Measurements from ENCODE around the gene TAGLN2.
A peak's percentile ranks its signal among the peaks of the same experiment; 100 is the strongest.
"Not testable (repeated sequence)": the region's sequence is repeated elsewhere in the genome, so short reads cannot be mapped to it uniquely, and the experiment has no call there.

Gene TAGLN2

GRCh38 chr1:159899634-159900033 lies 25.7 kb downstream of the TAGLN2 start:
- H3K27ac ChIP-seq (ENCODE audit: insufficient read depth in 1 of 2, low read depth in 1 of 2, low read length in 2 of 2, poor library complexity in 1 of 2, severe bottlenecking in 2 of 2): peak overlapping the region; percentile 59 to 62
- ChIA-PET CTCF (interaction anchor here (1.8 kb wide), 1 partner anchor 108 kb away, joined by 6 read pairs; no protein-coding TSS in a partner anchor), POLR2A (interaction anchor here (2.4 kb wide), 1 partner anchor 24 kb away, joined by 27 read pairs; the partner anchor contains the start of gene TAGLN2)
- H3K4me3 ChIP-seq (ENCODE audit: control insufficient read depth in 1 of 7, extremely low read depth in 1 of 7, insufficient read depth in 4 of 7, low read depth in 2 of 7, low read length in 6 of 7): peak overlapping the region in 1 of 7 experiments; percentile 1
- 93% methylated on average over 11 of the region's 15 CpGs for WGBS (ENCODE audit: insufficient coverage)
- not testable (repeated sequence) for H3K9me3 ChIP-seq (ENCODE audit: control extremely low read depth in 1 of 5, control insufficient read depth in 4 of 5, insufficient read depth in 2 of 5, low read depth in 1 of 5, low read length in 4 of 5); H3K27me3 ChIP-seq (replicated peaks in 2 of 5; ENCODE audit: control insufficient read depth in 4 of 5, insufficient read depth in 5 of 5, low read length in 4 of 5); H3K36me3 ChIP-seq (ENCODE audit: control insufficient read depth in 4 of 4, insufficient read depth in 4 of 4, low read length in 3 of 4); DNase-seq
- peaks cover 18 to 42% (median 37%) of the 10 kb centered on the region in 4 experiments for H3K4me1 ChIP-seq (ENCODE audit: control extremely low read depth in 1 of 4, control insufficient read depth in 4 of 4, insufficient read depth in 4 of 4, low read length in 3 of 4)

DNA sequence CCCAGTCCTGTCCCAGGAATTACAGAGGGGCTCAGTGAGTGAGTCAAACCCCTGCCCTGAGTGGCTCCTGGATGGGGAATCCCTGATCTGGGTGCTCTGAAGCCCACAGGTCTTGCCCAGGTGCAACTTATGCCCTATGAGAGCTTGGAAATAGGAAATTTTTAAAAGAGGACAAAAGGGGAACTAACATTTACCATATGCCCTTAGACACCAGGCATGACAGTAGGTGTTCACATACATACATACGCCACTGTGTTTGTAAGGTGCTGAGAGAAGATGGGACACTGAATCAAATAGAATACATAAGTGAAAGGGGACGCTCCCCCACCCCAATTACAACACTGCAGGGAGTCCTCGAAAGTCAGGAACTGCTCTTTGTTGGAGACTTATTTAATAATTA lies 26.8 kb downstream of the TAGLN2 start:
- whole genome bisulfite sequencing (ENCODE audit: insufficient coverage): no CpG with 5 or more reads among the region's 3 CpGs
- peak in 2 of 3 donors; percentile 50 to 62 for DNase-seq
- Histone ChIP-seq H3K27me3 (replicated peaks in 2 of 5; ENCODE audit: control insufficient read depth in 4 of 5, insufficient read depth in 5 of 5, low read length in 4 of 5) (no peaks in the 10 kb centered on the region), H3K27ac (ENCODE audit: insufficient read depth in 1 of 2, low read depth in 1 of 2, low read length in 2 of 2, poor library complexity in 1 of 2, severe bottlenecking in 2 of 2) (peak overlapping the region; percentile 43 to 52), H3K9me3 (ENCODE audit: control extremely low read depth in 1 of 5, control insufficient read depth in 4 of 5, insufficient read depth in 2 of 5, low read depth in 1 of 5, low read length in 4 of 5) (peaks cover 0 to 4% (median 0%) of the 10 kb centered on the region in 5 experiments), H3K4me1 (ENCODE audit: control extremely low read depth in 1 of 4, control insufficient read depth in 4 of 4, insufficient read depth in 4 of 4, low read length in 3 of 4) (peaks cover 18 to 42% (median 37%) of the 10 kb centered on the region in 4 experiments), H3K36me3 (ENCODE audit: control insufficient read depth in 4 of 4, insufficient read depth in 4 of 4, low read length in 3 of 4) (no peaks in the 10 kb centered on the region), H3K4me3 (ENCODE audit: control insufficient read depth in 1 of 7, extremely low read depth in 1 of 7, insufficient read depth in 4 of 7, low read depth in 2 of 7, low read length in 6 of 7) (no peak overlapping the region)
- ChIA-PET CTCF (interaction anchor here (1.0 to 11.1 kb wide), 4 partner anchors 8 to 100 kb away, joined by 3 to 250 read pairs (median 4); partner anchors contain the start of gene TAGLN2), POLR2A (interaction anchor here (1.0 to 1.8 kb wide), 3 partner anchors 23 to 26 kb away, joined by 5 to 14 read pairs (median 8); partner anchors contain the start of gene TAGLN2)

- no peaks in the 10 kb centered on the region for H3K9me3 ChIP-seq (ENCODE audit: control extremely low read depth in 1 of 5, control insufficient read depth in 4 of 5, insufficient read depth in 2 of 5, low read depth in 1 of 5, low read length in 4 of 5)
- peak in 2 of 3 donors; percentile 88 for DNase-seq
- peak overlapping the region; percentile 43 to 52 for H3K27ac ChIP-seq (ENCODE audit: insufficient read depth in 1 of 2, low read depth in 1 of 2, low read length in 2 of 2, poor library complexity in 1 of 2, severe bottlenecking in 2 of 2)
- ChIA-PET CTCF (interaction anchor here (1.0 to 11.1 kb wide), 4 partner anchors 8 to 100 kb away, joined by 3 to 250 read pairs (median 4); partner anchors contain the start of gene TAGLN2), POLR2A (interaction anchor here (1.0 to 1.8 kb wide), 3 partner anchors 24 to 27 kb away, joined by 5 to 14 read pairs (median 8); partner anchors contain the start of gene TAGLN2)
- no peaks in the 10 kb centered on the region for H3K36me3 ChIP-seq (ENCODE audit: control insufficient read depth in 4 of 4, insufficient read depth in 4 of 4, low read length in 3 of 4)
- no peak overlapping the region for H3K4me3 ChIP-seq (ENCODE audit: control insufficient read depth in 1 of 7, extremely low read depth in 1 of 7, insufficient read depth in 4 of 7, low read depth in 2 of 7, low read length in 6 of 7)
- peaks cover 18 to 46% (median 40%) of the 10 kb centered on the region in 4 experiments for H3K4me1 ChIP-seq (ENCODE audit: control extremely low read depth in 1 of 4, control insufficient read depth in 4 of 4, insufficient read depth in 4 of 4, low read length in 3 of 4)
- WGBS (ENCODE audit: insufficient coverage): 17% methylated on average over 3 of the region's 3 CpGs
- no peaks in the 10 kb centered on the region for H3K27me3 ChIP-seq (replicated peaks in 2 of 5; ENCODE audit: control insufficient read depth in 4 of 5, insufficient read depth in 5 of 5, low read length in 4 of 5)
Observed at GRCh38 chr1:159897962-159898361, 27.3 kb downstream of the TAGLN2 start.

DNA sequence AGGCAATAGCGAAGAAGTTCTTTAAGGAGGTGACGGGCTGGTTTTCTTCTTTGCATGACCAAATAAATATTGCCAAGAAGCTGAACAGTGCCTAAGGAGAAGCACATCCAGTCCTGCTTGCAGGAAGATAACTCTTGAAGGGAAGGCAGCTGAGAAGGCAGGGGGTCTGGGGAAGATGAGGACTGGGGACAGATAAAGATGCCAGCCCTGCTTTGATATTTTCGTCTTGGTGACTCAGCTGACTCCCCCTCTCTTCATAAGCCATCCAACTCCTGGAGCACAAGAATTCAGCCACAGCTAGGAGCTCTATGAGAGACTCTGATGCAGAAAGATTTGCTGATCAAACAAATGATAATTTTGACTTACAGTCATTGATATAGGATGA lies 28.8 kb downstream of the TAGLN2 start:
- CTCF ChIA-PET: interaction anchor here (0.6 to 13.2 kb wide), 4 partner anchors 25 to 111 kb away, joined by 3 to 411 read pairs (median 160); partner anchors contain the start of genes FCRL6 and TAGLN2
- H3K27me3 ChIP-seq (replicated peaks in 2 of 5; ENCODE audit: control insufficient read depth in 4 of 5, insufficient read depth in 5 of 5, low read length in 4 of 5): no peaks in the 10 kb centered on the region
- H3K4me3 ChIP-seq (ENCODE audit: control insufficient read depth in 1 of 7, extremely low read depth in 1 of 7, insufficient read depth in 4 of 7, low read depth in 2 of 7, low read length in 6 of 7): no peak overlapping the region
- peaks cover 15 to 47% (median 40%) of the 10 kb centered on the region in 4 experiments for H3K4me1 ChIP-seq (ENCODE audit: control extremely low read depth in 1 of 4, control insufficient read depth in 4 of 4, insufficient read depth in 4 of 4, low read length in 3 of 4)
- no peaks in the 10 kb centered on the region for H3K36me3 ChIP-seq (ENCODE audit: control insufficient read depth in 4 of 4, insufficient read depth in 4 of 4, low read length in 3 of 4)
- POLR2A ChIA-PET: interaction anchor here (3.1 kb wide), 1 partner anchor 28 kb away, joined by 24 read pairs; the partner anchor contains the start of gene TAGLN2
- DNase-seq: no peak
- no peak overlapping the region for H3K27ac ChIP-seq (ENCODE audit: insufficient read depth in 1 of 2, low read depth in 1 of 2, low read length in 2 of 2, poor library complexity in 1 of 2, severe bottlenecking in 2 of 2)
- 97% methylated on average over 3 of the region's 3 CpGs for WGBS (ENCODE audit: insufficient coverage)
- no peaks in the 10 kb centered on the region for H3K9me3 ChIP-seq (ENCODE audit: control extremely low read depth in 1 of 5, control insufficient read depth in 4 of 5, insufficient read depth in 2 of 5, low read depth in 1 of 5, low read length in 4 of 5)

DNA sequence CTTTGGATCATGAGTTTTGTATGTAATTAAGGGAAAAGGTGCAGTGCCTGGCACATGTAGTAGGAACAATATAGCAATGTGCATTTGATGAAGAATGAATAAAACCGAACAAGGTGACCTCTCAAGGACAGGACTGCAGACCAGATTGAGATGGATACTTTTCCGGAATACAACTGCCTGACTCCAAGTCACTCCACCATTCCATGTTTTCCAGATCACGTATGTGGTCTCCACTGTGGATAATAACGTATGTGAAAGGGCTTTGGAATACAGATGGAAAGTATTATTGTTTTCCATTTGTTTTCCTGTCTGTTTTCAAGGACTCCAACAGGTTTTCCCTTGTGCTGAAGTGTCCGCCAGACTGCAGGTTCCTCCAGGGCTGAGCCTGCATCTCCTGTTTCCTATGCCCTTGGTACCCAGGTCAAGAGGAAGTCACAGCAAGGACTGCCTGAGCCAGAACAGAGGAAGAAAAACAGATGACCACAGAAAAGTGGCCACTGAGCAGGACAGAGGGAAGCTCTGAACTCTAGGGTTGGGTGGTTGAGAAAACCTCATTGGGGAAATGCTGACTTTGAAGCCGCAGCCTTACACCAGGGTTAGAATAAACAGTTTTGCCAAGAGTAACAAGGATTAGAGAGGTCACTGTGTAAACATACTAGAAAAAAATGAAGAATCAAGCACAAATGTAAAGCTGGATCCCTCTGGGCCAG lies 29.3 kb downstream of the TAGLN2 start:
- H3K4me1 ChIP-seq (ENCODE audit: control extremely low read depth in 1 of 4, control insufficient read depth in 4 of 4, insufficient read depth in 4 of 4, low read length in 3 of 4): peaks cover 15 to 45% (median 35%) of the 10 kb centered on the region in 4 experiments
- POLR2A ChIA-PET: interaction anchor here (3.1 kb wide), 1 partner anchor 28 kb away, joined by 24 read pairs; the partner anchor contains the start of gene TAGLN2
- 97% methylated on average over 4 of the region's 6 CpGs for WGBS (ENCODE audit: insufficient coverage)

DNA sequence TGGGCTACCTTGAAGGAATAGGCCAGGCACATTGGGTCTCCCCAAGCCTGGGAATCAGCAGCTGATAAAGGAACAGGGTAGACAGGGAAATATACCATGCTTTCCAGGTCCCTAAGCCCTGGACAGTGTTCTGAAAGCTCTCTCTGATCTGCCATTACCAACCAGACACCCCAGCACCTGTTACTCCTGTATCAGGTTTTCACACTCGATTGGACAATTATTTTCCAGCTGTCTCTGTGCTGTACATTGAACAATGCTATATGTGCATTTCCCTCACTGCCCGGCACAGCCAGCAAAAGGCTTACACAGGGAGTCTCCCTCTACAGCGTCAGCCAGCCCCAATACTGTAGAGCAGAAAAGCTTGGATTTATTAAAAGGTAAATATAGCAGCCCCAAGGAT lies 30.0 kb downstream of the TAGLN2 start:
- WGBS (ENCODE audit: insufficient coverage): 95% methylated on average over 2 of the region's 3 CpGs
- Histone ChIP-seq H3K36me3 (ENCODE audit: control insufficient read depth in 4 of 4, insufficient read depth in 4 of 4, low read length in 3 of 4) (no peaks in the 10 kb centered on the region), H3K9me3 (ENCODE audit: control extremely low read depth in 1 of 5, control insufficient read depth in 4 of 5, insufficient read depth in 2 of 5, low read depth in 1 of 5, low read length in 4 of 5) (no peaks in the 10 kb centered on the region), H3K27ac (ENCODE audit: insufficient read depth in 1 of 2, low read depth in 1 of 2, low read length in 2 of 2, poor library complexity in 1 of 2, severe bottlenecking in 2 of 2) (no peak overlapping the region), H3K27me3 (replicated peaks in 2 of 5; ENCODE audit: control insufficient read depth in 4 of 5, insufficient read depth in 5 of 5, low read length in 4 of 5) (no peaks in the 10 kb centered on the region), H3K4me1 (ENCODE audit: control extremely low read depth in 1 of 4, control insufficient read depth in 4 of 4, insufficient read depth in 4 of 4, low read length in 3 of 4) (peaks cover 12 to 41% (median 31%) of the 10 kb centered on the region in 4 experiments), H3K4me3 (ENCODE audit: control insufficient read depth in 1 of 7, extremely low read depth in 1 of 7, insufficient read depth in 4 of 7, low read depth in 2 of 7, low read length in 6 of 7) (no peak overlapping the region)
- POLR2A ChIA-PET: interaction anchor here (3.1 kb wide), 1 partner anchor 29 kb away, joined by 24 read pairs; the partner anchor contains the start of gene TAGLN2
- CTCF ChIA-PET: interaction anchor here (0.6 to 13.2 kb wide), 13 partner anchors 10 to 734 kb away, joined by 3 to 411 read pairs (median 4); partner anchors contain the start of genes FCRL6 and TAGLN2
- no peak for DNase-seq

More for the DNA sequence above, 29.3 kb downstream of the TAGLN2 start:
- Histone ChIP-seq H3K27ac (ENCODE audit: insufficient read depth in 1 of 2, low read depth in 1 of 2, low read length in 2 of 2, poor library complexity in 1 of 2, severe bottlenecking in 2 of 2) (no peak overlapping the region), H3K36me3 (ENCODE audit: control insufficient read depth in 4 of 4, insufficient read depth in 4 of 4, low read length in 3 of 4) (no peaks in the 10 kb centered on the region), H3K27me3 (replicated peaks in 2 of 5; ENCODE audit: control insufficient read depth in 4 of 5, insufficient read depth in 5 of 5, low read length in 4 of 5) (no peaks in the 10 kb centered on the region), H3K4me3 (ENCODE audit: control insufficient read depth in 1 of 7, extremely low read depth in 1 of 7, insufficient read depth in 4 of 7, low read depth in 2 of 7, low read length in 6 of 7) (no peak overlapping the region), H3K9me3 (ENCODE audit: control extremely low read depth in 1 of 5, control insufficient read depth in 4 of 5, insufficient read depth in 2 of 5, low read depth in 1 of 5, low read length in 4 of 5) (no peaks in the 10 kb centered on the region)
- CTCF ChIA-PET: interaction anchor here (0.6 to 13.2 kb wide), 8 partner anchors 11 to 126 kb away, joined by 3 to 411 read pairs (median 18); partner anchors contain the start of genes FCRL6 and TAGLN2
- no peak for DNase-seq
